Raji (cell line): Measurements from ENCODE around the gene MEF2D.

ENCODE experiments used
- POLR2A ChIP-seq: IDR thresholded peaks from 2 replicates; pipeline ENCODE4 v1.6.1; 2011; ENCODE audit warnings: low read depth, low read length, control low read depth; ENCODE audit not compliant: insufficient read depth

MEF2D gene

GRCh38 chr1:156440654-156441437, 59.7 kb downstream of the MEF2D start:
- no peak for TF ChIP-seq POLR2A

GRCh38 chr1:156439777-156440183, 60.8 kb downstream of the MEF2D start:
- no peak for TF ChIP-seq POLR2A

- no peak for TF ChIP-seq POLR2A
Observed at GRCh38 chr1:156439036-156439776, 61.4 kb downstream of the MEF2D start.

- no peak for TF ChIP-seq POLR2A
Observed at GRCh38 chr1:156438278-156438987, 62.1 kb downstream of the MEF2D start.

GRCh38 chr1:156437037-156437867, 63.3 kb downstream of the MEF2D start:
- no peak for TF ChIP-seq POLR2A

GRCh38 chr1:156436141-156437036, 64.2 kb downstream of the MEF2D start:
- no peak for TF ChIP-seq POLR2A

- TF ChIP-seq POLR2A: no peak
Observed at GRCh38 chr1:156435545-156436140, 64.9 kb downstream of the MEF2D start.

- TF ChIP-seq POLR2A: no peak
Observed at GRCh38 chr1:156434989-156435544, 65.5 kb downstream of the MEF2D start.

GRCh38 chr1:156433602-156434001, 67.0 kb downstream of the MEF2D start:
- TF ChIP-seq POLR2A: no peak

- no peak for TF ChIP-seq POLR2A
Observed at GRCh38 chr1:156433032-156433431, 67.5 kb downstream of the MEF2D start.

- TF ChIP-seq POLR2A: no peak
Observed at GRCh38 chr1:156432669-156433018, 67.9 kb downstream of the MEF2D start.

- no peak for TF ChIP-seq POLR2A
Observed at GRCh38 chr1:156431769-156432668, 68.6 kb downstream of the MEF2D start.

GRCh38 chr1:156431366-156431765, 69.2 kb downstream of the MEF2D start:
- no peak for TF ChIP-seq POLR2A

GRCh38 chr1:156430866-156431265, 69.7 kb downstream of the MEF2D start:
- no peak for TF ChIP-seq POLR2A
